Esophagus muscularis mucosa (tissue), 3 donors: Measurements from ENCODE around the gene ADSS1.

Source experiments
- EP300 ChIP-seq: sonication (generic); formaldehyde crosslinking; IDR thresholded peaks from one replicate; pipeline ENCODE4 v1.6.1; 2017; ENCODE audit warnings: antibody characterized with exemption
- TF ChIP-seq, protein P1 (sequence below), 3 experiments: fragments of 200-600 bp in 2 of 3; fragments of 450-650 bp in 1 of 3; sonication (generic) in 2 of 3; IDR thresholded peaks; one replicate each; pipeline ENCODE4 v1.5.1; 2017 to 2019; ENCODE audit warnings: antibody characterized with exemption in 3 of 3, mild to moderate bottlenecking in 2 of 3, moderate library complexity in 1 of 3

DNA sequence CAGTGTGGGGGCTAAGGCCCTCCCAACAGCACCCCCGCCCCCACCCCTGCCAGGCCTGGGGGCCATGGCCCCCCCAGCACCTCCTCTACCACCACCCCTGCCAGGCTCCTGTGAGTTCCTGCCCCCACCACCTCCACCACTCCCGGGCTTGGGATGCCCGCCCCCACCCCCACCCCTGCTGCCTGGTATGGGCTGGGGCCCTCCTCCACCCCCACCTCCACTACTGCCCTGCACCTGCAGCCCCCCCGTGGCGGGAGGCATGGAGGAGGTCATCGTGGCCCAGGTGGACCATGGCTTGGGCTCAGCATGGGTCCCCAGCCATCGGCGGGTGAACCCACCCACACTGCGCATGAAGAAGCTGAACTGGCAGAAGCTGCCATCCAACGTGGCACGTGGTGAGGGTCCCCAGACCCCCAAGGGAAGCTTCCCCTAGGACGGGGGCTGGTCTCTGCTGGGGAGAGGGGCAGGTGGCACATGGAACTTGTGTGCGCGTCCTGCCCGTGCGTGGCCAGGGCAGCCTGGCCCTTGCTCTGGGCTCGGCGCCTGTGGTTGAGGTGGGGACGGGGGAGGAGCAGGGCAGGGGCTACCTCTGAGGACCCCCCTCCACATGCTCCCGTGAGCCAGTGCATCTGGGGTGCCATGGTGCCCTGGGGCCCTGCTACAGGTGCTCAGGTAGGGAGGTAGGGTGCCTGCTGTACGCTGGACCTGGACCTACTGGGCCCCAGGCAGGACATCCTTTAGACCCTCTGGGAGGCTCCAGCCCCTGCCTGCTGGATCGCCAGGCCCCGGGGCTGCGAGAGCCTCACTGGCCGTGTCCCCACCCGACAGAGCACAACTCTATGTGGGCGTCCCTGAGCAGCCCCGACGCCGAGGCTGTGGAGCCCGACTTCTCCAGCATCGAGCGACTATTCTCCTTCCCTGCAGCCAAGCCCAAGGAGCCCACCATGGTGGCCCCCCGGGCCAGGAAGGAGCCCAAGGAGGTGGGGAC, 16.1 kb upstream of the ADSS1 start:
- TF ChIP-seq, protein P1, sequence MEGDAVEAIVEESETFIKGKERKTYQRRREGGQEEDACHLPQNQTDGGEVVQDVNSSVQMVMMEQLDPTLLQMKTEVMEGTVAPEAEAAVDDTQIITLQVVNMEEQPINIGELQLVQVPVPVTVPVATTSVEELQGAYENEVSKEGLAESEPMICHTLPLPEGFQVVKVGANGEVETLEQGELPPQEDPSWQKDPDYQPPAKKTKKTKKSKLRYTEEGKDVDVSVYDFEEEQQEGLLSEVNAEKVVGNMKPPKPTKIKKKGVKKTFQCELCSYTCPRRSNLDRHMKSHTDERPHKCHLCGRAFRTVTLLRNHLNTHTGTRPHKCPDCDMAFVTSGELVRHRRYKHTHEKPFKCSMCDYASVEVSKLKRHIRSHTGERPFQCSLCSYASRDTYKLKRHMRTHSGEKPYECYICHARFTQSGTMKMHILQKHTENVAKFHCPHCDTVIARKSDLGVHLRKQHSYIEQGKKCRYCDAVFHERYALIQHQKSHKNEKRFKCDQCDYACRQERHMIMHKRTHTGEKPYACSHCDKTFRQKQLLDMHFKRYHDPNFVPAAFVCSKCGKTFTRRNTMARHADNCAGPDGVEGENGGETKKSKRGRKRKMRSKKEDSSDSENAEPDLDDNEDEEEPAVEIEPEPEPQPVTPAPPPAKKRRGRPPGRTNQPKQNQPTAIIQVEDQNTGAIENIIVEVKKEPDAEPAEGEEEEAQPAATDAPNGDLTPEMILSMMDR (IDR thresholded peaks at IDR 0.05): no peak
- TF ChIP-seq EP300: no peak
